ENCODE data around the gene TRPV5. TPM values are rescaled to one million over a fixed set of nuclear protein-coding genes. Genes with fewer than 3 reads are reported as not detected.

TRPV5 gene
- total and polyA plus RNA-seq, 2 of the 4 experiments (the other 2 are of a cell fraction) = not detected

DNA sequence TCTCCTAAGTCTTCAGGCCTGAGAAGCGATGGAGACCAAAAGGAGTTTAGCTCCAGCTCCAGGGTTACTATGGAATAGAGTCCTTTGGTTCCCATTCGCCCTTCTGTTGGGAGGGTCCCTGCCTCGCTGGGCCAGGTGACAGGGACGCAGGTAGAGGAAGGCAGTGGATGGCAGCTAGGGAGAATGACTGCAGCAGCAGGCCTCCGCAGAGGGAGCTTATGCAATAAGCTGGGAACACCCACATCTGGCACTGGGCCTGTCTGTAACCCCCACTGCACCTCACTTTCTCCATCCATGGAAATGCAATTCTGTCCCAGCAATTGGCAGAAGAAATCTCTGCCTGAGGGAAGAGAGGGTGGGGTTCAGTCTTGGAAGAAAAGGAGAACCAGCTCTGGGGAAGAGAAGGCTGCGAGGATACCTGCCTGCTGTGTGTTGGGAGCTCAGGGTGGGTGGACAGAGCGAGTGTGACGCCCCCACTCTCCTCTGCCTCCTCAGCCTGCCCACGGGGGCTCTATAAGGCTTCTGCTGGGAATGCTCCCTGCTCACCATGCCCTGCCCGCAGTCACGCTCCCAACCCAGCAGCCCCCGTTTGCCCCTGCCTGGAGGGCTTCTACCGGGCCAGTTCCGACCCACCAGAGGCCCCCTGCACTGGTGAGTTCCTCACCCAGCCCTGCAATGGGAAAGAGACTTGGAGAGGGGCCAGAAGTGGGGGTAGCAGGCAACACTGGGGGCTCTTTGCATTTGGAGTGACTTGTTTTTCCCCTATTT lies 68.4 kb downstream of the TRPV5 start:
- no TSS peak for BruUV-seq (replicated peaks)
- no peak overlapping the region for H3K14ac ChIP-seq (replicated peaks; ENCODE audit: low read depth, low read length)
- H3K18ac ChIP-seq (ENCODE audit: low read depth, low read length) = no peak overlapping the region
- no peak overlapping the region for H4K5ac ChIP-seq (ENCODE audit: low read depth, low read length)
- CTCF ChIA-PET = no interaction called here
- no peak overlapping the region for H2AFZ ChIP-seq (replicated peaks; ENCODE audit: low read length, poor library complexity)
- no peaks in the 10 kb centered on the region for H3K9me1 ChIP-seq (ENCODE audit: insufficient read depth, low read length)
- TF ChIP-seq RCOR1 (IDR thresholded peaks at IDR 0.05; ENCODE audit: insufficient replicate concordance, low read length) (no peak), NFE2L2 (IDR thresholded peaks at IDR 0.05; ENCODE audit: low read depth, low read length) (no peak)
- TF ChIP-seq, protein P1, sequence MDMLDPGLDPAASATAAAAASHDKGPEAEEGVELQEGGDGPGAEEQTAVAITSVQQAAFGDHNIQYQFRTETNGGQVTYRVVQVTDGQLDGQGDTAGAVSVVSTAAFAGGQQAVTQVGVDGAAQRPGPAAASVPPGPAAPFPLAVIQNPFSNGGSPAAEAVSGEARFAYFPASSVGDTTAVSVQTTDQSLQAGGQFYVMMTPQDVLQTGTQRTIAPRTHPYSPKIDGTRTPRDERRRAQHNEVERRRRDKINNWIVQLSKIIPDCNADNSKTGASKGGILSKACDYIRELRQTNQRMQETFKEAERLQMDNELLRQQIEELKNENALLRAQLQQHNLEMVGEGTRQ (IDR thresholded peaks at IDR 0.05; ENCODE audit: low read depth, low read length) = no peak
- TF ChIP-seq, protein P2, sequence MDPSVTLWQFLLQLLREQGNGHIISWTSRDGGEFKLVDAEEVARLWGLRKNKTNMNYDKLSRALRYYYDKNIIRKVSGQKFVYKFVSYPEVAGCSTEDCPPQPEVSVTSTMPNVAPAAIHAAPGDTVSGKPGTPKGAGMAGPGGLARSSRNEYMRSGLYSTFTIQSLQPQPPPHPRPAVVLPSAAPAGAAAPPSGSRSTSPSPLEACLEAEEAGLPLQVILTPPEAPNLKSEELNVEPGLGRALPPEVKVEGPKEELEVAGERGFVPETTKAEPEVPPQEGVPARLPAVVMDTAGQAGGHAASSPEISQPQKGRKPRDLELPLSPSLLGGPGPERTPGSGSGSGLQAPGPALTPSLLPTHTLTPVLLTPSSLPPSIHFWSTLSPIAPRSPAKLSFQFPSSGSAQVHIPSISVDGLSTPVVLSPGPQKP (IDR thresholded peaks at IDR 0.05; ENCODE audit: borderline replicate concordance, low read depth, low read length) = no peak
- dilution Hi-C loops (cut with HindIII; ENCODE audit: low sequenced_read_pairs, unreplicated experiment) = no loop called here
- H3K9ac ChIP-seq (ENCODE audit: low read depth, low read length) = no peak overlapping the region
- H2BK5ac ChIP-seq (ENCODE audit: low read depth, low read length, poor library complexity, severe bottlenecking) = no peak overlapping the region
- H3K56ac ChIP-seq (ENCODE audit: extremely low read depth, insufficient read depth, low read length) = no peak overlapping the region
- no peak overlapping the region for H3K4me3 ChIP-seq (ENCODE audit: insufficient read depth, low read depth, low read length)
- no peak overlapping the region for H3K4me2 ChIP-seq (ENCODE audit: low read depth, low read length)
- WGBS, 2 experiments (ENCODE audit: extremely low coverage in 2 of 2, insufficient read length in 1 of 2) = no CpG with 5 or more reads among the region's 14 CpGs
- DNase-seq (no peak), ATAC-seq (ENCODE audit: low read depth) (no peak)
- no peaks in the 10 kb centered on the region for H3K4me1 ChIP-seq (ENCODE audit: control insufficient read depth, insufficient read depth, low read length)
- in situ Hi-C loops (cut with MboI; ENCODE audit: low sequenced_read_pairs) = no loop called here
- intact Hi-C loops (cut with micrococcal nuclease) = no loop called here
- no peaks in the 10 kb centered on the region for H3K79me1 ChIP-seq (ENCODE audit: low read depth in 1 of 2, low read length in 2 of 2)
- no peak overlapping the region for H3K27ac ChIP-seq (ENCODE audit: insufficient read depth, low read length)
- H3K4ac ChIP-seq (ENCODE audit: low read depth, low read length) = no peak overlapping the region
- H2AK9ac ChIP-seq (replicated peaks; ENCODE audit: low read depth, low read length, poor library complexity) = no peak overlapping the region
- POLR2A ChIA-PET (ENCODE audit: unreplicated experiment) = no interaction called here
- H4K8ac ChIP-seq (ENCODE audit: low read depth in 2 of 2, low read length in 2 of 2) = no peak overlapping the region
- H4K91ac ChIP-seq (ENCODE audit: insufficient read depth, low read depth, low read length) = no peak overlapping the region
- no peak overlapping the region for H2BK15ac ChIP-seq (ENCODE audit: low read depth, low read length)
- H2BK20ac ChIP-seq (ENCODE audit: low read depth, low read length) = no peak overlapping the region
- H3K36me3 ChIP-seq (ENCODE audit: control insufficient read depth, insufficient read depth, low read length) = no peaks in the 10 kb centered on the region
- no peaks in the 10 kb centered on the region for H4K20me1 ChIP-seq (ENCODE audit: insufficient read depth, low read length)
- H2BK120ac ChIP-seq (ENCODE audit: low read depth, low read length) = no peak overlapping the region
- no peak overlapping the region for H2AK5ac ChIP-seq (ENCODE audit: low read depth, low read length)
- no peaks in the 10 kb centered on the region for H3K9me3 ChIP-seq (ENCODE audit: control insufficient read depth, insufficient read depth, low read length)
- H3K27me3 ChIP-seq (ENCODE audit: control insufficient read depth, insufficient read depth, low read length) = no peaks in the 10 kb centered on the region; the same call in 1 of the 2 replicates
- H3K23ac ChIP-seq (ENCODE audit: low read depth, low read length) = no peak overlapping the region
